ENCODE measurements around the gene CYFIP2. TPM values are rescaled to one million over a fixed set of nuclear protein-coding genes. Genes with fewer than 3 reads are reported as not detected.

The CYFIP2 gene
- total and polyA plus RNA-seq, 2 of the 8 experiments (the other 6 are each of a cell fraction or from before 2014, with no cell fraction given), result 45.1 to 80.6 TPM

DNA sequence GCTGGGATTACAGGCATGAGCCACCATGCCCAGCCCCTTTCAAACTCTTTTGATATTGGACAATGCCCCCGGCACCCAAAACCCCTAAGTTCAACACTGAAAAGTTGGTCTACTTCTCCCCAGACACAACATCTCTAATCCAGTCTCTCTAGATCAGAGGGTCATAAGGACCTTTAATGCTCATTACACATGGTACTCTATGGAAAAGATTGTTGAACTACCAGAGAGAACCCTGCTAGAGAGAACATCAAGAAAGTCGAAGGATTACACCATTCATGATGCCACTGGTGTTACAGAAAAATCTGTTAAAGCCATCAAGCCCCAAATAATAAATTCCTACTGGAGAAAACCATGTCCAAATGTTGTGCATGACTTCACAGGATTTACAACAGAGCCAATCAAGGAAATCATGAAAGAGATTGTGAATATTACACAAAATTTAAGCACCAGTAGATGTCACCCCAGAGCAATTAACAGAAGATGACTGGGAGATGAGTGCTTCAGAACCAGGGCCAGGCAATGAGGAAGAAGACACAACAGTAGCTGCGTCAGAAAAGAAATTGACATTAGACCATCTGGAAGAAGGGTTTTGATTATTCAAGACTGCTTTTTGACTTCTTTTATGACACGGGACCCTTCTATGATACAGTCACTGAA is 165.7 kb downstream of the CYFIP2 start (continued):
- TF ChIP-seq, protein P1, sequence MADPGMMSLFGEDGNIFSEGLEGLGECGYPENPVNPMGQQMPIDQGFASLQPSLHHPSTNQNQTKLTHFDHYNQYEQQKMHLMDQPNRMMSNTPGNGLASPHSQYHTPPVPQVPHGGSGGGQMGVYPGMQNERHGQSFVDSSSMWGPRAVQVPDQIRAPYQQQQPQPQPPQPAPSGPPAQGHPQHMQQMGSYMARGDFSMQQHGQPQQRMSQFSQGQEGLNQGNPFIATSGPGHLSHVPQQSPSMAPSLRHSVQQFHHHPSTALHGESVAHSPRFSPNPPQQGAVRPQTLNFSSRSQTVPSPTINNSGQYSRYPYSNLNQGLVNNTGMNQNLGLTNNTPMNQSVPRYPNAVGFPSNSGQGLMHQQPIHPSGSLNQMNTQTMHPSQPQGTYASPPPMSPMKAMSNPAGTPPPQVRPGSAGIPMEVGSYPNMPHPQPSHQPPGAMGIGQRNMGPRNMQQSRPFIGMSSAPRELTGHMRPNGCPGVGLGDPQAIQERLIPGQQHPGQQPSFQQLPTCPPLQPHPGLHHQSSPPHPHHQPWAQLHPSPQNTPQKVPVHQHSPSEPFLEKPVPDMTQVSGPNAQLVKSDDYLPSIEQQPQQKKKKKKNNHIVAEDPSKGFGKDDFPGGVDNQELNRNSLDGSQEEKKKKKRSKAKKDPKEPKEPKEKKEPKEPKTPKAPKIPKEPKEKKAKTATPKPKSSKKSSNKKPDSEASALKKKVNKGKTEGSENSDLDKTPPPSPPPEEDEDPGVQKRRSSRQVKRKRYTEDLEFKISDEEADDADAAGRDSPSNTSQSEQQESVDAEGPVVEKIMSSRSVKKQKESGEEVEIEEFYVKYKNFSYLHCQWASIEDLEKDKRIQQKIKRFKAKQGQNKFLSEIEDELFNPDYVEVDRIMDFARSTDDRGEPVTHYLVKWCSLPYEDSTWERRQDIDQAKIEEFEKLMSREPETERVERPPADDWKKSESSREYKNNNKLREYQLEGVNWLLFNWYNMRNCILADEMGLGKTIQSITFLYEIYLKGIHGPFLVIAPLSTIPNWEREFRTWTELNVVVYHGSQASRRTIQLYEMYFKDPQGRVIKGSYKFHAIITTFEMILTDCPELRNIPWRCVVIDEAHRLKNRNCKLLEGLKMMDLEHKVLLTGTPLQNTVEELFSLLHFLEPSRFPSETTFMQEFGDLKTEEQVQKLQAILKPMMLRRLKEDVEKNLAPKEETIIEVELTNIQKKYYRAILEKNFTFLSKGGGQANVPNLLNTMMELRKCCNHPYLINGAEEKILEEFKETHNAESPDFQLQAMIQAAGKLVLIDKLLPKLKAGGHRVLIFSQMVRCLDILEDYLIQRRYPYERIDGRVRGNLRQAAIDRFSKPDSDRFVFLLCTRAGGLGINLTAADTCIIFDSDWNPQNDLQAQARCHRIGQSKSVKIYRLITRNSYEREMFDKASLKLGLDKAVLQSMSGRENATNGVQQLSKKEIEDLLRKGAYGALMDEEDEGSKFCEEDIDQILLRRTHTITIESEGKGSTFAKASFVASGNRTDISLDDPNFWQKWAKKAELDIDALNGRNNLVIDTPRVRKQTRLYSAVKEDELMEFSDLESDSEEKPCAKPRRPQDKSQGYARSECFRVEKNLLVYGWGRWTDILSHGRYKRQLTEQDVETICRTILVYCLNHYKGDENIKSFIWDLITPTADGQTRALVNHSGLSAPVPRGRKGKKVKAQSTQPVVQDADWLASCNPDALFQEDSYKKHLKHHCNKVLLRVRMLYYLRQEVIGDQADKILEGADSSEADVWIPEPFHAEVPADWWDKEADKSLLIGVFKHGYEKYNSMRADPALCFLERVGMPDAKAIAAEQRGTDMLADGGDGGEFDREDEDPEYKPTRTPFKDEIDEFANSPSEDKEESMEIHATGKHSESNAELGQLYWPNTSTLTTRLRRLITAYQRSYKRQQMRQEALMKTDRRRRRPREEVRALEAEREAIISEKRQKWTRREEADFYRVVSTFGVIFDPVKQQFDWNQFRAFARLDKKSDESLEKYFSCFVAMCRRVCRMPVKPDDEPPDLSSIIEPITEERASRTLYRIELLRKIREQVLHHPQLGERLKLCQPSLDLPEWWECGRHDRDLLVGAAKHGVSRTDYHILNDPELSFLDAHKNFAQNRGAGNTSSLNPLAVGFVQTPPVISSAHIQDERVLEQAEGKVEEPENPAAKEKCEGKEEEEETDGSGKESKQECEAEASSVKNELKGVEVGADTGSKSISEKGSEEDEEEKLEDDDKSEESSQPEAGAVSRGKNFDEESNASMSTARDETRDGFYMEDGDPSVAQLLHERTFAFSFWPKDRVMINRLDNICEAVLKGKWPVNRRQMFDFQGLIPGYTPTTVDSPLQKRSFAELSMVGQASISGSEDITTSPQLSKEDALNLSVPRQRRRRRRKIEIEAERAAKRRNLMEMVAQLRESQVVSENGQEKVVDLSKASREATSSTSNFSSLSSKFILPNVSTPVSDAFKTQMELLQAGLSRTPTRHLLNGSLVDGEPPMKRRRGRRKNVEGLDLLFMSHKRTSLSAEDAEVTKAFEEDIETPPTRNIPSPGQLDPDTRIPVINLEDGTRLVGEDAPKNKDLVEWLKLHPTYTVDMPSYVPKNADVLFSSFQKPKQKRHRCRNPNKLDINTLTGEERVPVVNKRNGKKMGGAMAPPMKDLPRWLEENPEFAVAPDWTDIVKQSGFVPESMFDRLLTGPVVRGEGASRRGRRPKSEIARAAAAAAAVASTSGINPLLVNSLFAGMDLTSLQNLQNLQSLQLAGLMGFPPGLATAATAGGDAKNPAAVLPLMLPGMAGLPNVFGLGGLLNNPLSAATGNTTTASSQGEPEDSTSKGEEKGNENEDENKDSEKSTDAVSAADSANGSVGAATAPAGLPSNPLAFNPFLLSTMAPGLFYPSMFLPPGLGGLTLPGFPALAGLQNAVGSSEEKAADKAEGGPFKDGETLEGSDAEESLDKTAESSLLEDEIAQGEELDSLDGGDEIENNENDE (IDR thresholded peaks at IDR 0.05; ENCODE audit: insufficient replicate concordance, low read length), result no peak
- TF ChIP-seq CBX8 (IDR thresholded peaks at IDR 0.05; ENCODE audit: borderline replicate concordance, low read depth, low read length) (no peak), RXRA (IDR thresholded peaks at IDR 0.05; ENCODE audit: insufficient read depth, low read depth, low read length) (no peak), YY1 (IDR thresholded peaks at IDR 0.05; ENCODE audit: low read depth, low read length) (no peak), RFX5 (IDR thresholded peaks at IDR 0.05; ENCODE audit: borderline replicate concordance, low read depth, low read length) (no peak), KDM5A (IDR thresholded peaks at IDR 0.05; ENCODE audit: low read length) (no peak), CHD2 (IDR thresholded peaks at IDR 0.05; ENCODE audit: low read length) (no peak), ZNF274 (IDR thresholded peaks at IDR 0.05; ENCODE audit: borderline replicate concordance, extremely low read depth, low read length) (no peak)

Data from H1 (cell line).